ENCODE results near the gene LSAMP.

Gene LSAMP

DNA sequence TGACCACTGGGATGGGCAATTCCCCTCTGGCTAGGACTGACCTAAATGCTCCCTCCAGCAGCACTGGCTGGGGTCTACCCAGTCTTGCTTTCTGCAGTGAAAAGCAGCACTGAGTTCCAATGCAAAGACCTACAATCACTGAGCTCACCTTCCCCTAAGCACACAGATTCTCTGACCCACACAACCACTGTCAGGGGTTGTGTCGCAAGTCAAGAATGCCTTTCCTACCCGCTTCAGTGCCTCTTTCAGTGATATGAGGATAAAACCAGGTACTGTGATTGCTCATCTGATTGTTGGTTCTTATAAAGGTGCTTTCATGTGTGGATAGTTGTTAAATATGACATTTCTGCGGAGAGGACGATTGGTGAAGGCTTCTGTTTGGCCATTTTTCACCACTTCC lies 476.4 kb downstream of the LSAMP start:
- Histone ChIP-seq H3K36me3 (replicated peaks; ENCODE audit: low read depth, low read length) (no peaks in the 10 kb centered on the region), H3K27ac (ENCODE audit: low read length) (no peak overlapping the region), H3K9me3 (ENCODE audit: insufficient read depth, low read length) (no peaks in the 10 kb centered on the region), H3K79me2 (ENCODE audit: low read length) (no peaks in the 10 kb centered on the region), H3K27me3 (ENCODE audit: low read depth, low read length) (0 out of 2 replicates have a peak, but pooled peaks cover 4% of the 10 kb centered on the region), H2AFZ (ENCODE audit: low read depth, low read length) (no peak overlapping the region), H3K4me1 (ENCODE audit: low read length) (no peaks in the 10 kb centered on the region; the same call in 1 of the 2 replicates), H3K4me3 (ENCODE audit: low read length) (no peak overlapping the region), H3K9ac (ENCODE audit: low read length) (no peak overlapping the region), H4K20me1 (ENCODE audit: insufficient read depth, low read length) (no peaks in the 10 kb centered on the region), H3K4me2 (ENCODE audit: low read length) (no peak overlapping the region)
- TF ChIP-seq, protein P1, sequence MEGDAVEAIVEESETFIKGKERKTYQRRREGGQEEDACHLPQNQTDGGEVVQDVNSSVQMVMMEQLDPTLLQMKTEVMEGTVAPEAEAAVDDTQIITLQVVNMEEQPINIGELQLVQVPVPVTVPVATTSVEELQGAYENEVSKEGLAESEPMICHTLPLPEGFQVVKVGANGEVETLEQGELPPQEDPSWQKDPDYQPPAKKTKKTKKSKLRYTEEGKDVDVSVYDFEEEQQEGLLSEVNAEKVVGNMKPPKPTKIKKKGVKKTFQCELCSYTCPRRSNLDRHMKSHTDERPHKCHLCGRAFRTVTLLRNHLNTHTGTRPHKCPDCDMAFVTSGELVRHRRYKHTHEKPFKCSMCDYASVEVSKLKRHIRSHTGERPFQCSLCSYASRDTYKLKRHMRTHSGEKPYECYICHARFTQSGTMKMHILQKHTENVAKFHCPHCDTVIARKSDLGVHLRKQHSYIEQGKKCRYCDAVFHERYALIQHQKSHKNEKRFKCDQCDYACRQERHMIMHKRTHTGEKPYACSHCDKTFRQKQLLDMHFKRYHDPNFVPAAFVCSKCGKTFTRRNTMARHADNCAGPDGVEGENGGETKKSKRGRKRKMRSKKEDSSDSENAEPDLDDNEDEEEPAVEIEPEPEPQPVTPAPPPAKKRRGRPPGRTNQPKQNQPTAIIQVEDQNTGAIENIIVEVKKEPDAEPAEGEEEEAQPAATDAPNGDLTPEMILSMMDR (IDR thresholded peaks at IDR 0.05; ENCODE audit: low read depth, low read length): no peak
- TF ChIP-seq EZH2phosphoT487 (IDR thresholded peaks at IDR 0.05; ENCODE audit: low read depth): no peak

GRCh38 chr3:115961380-115961779 lies 483.9 kb downstream of the LSAMP start:
- Histone ChIP-seq H3K9ac (ENCODE audit: low read length) (0 out of 2 replicates have a peak overlapping the region, but pooled peaks have one; percentile 2), H3K27ac (ENCODE audit: low read length) (no peak overlapping the region), H3K4me2 (ENCODE audit: low read length) (peak overlapping the region; percentile 54), H3K79me2 (ENCODE audit: low read length) (no peaks in the 10 kb centered on the region), H3K4me3 (ENCODE audit: low read length) (peak overlapping the region; percentile 30), H3K27me3 (ENCODE audit: low read depth, low read length) (peaks cover 28% of the 10 kb centered on the region), H3K4me1 (ENCODE audit: low read length) (peaks cover 17% of the 10 kb centered on the region), H2AFZ (ENCODE audit: low read depth, low read length) (no peak overlapping the region), H3K36me3 (replicated peaks; ENCODE audit: low read depth, low read length) (no peaks in the 10 kb centered on the region), H4K20me1 (ENCODE audit: insufficient read depth, low read length) (no peaks in the 10 kb centered on the region), H3K9me3 (ENCODE audit: insufficient read depth, low read length) (no peaks in the 10 kb centered on the region)
- no peak for TF ChIP-seq EZH2phosphoT487 (IDR thresholded peaks at IDR 0.05; ENCODE audit: low read depth)
- TF ChIP-seq, protein P1 (IDR thresholded peaks at IDR 0.05; ENCODE audit: low read depth, low read length): no peak

DNA sequence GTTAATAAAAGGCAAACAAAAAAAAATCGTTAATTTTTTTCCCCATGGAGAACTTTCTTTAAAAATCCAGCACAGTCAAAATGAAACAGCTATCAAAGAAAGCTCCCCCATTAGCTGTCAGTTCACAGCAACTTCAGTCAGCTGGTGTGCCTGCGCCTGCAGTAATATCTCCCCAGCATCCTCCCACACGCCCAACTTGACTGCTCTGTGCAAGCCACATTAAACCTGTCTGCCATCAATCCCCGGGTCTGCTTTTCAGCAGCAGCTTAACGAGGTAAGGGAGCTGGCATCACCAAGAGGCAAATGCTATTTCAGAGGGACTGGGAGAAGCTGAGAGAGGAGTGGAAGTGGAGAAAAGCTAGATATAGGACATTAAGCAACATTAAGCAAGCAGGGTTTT lies 484.5 kb downstream of the LSAMP start:
- H3K79me2 ChIP-seq (ENCODE audit: low read length): no peaks in the 10 kb centered on the region
- H3K9ac ChIP-seq (ENCODE audit: low read length): no peak overlapping the region
- H3K27ac ChIP-seq (ENCODE audit: low read length): no peak overlapping the region
- peaks cover 17% of the 10 kb centered on the region for H3K4me1 ChIP-seq (ENCODE audit: low read length)
- peaks cover 31% of the 10 kb centered on the region for H3K27me3 ChIP-seq (ENCODE audit: low read depth, low read length)
- no peaks in the 10 kb centered on the region for H3K36me3 ChIP-seq (replicated peaks; ENCODE audit: low read depth, low read length)
- no peak for TF ChIP-seq EZH2phosphoT487 (IDR thresholded peaks at IDR 0.05; ENCODE audit: low read depth)
- TF ChIP-seq, protein P1 (IDR thresholded peaks at IDR 0.05; ENCODE audit: low read depth, low read length): no peak
- H2AFZ ChIP-seq (ENCODE audit: low read depth, low read length): no peak overlapping the region
- peak overlapping the region; percentile 54 for H3K4me2 ChIP-seq (ENCODE audit: low read length)
- H3K9me3 ChIP-seq (ENCODE audit: insufficient read depth, low read length): no peaks in the 10 kb centered on the region
- no peaks in the 10 kb centered on the region for H4K20me1 ChIP-seq (ENCODE audit: insufficient read depth, low read length)
- peak overlapping the region; percentile 30 for H3K4me3 ChIP-seq (ENCODE audit: low read length)

GRCh38 chr3:115958526-115958925 lies 486.8 kb downstream of the LSAMP start:
- Histone ChIP-seq H2AFZ (ENCODE audit: low read depth, low read length) (no peak overlapping the region), H3K27me3 (ENCODE audit: low read depth, low read length) (peaks cover 44% of the 10 kb centered on the region), H4K20me1 (ENCODE audit: insufficient read depth, low read length) (no peaks in the 10 kb centered on the region), H3K9ac (ENCODE audit: low read length) (no peak overlapping the region), H3K4me1 (ENCODE audit: low read length) (peaks cover 17% of the 10 kb centered on the region), H3K4me3 (ENCODE audit: low read length) (no peak overlapping the region), H3K9me3 (ENCODE audit: insufficient read depth, low read length) (no peaks in the 10 kb centered on the region), H3K27ac (ENCODE audit: low read length) (no peak overlapping the region), H3K36me3 (replicated peaks; ENCODE audit: low read depth, low read length) (no peaks in the 10 kb centered on the region), H3K4me2 (ENCODE audit: low read length) (no peak overlapping the region), H3K79me2 (ENCODE audit: low read length) (no peaks in the 10 kb centered on the region)
- TF ChIP-seq, protein P1 (IDR thresholded peaks at IDR 0.05; ENCODE audit: low read depth, low read length): no peak
- TF ChIP-seq EZH2phosphoT487 (IDR thresholded peaks at IDR 0.05; ENCODE audit: low read depth): no peak
